NCI-H187 (cell line): ENCODE data around the gene ART1.
"Not testable (repeated sequence)": the region's sequence is repeated elsewhere in the genome, so short reads cannot be mapped to it uniquely, and the experiment has no call there.

Source experiments
- DNase-seq, 2 experiments: peaks; one replicate each; lab custom pipeline; 2025; lab: John Stamatoyannopoulos, UW

ART1 gene

GRCh38 chr11:3644817-3645235, at the start of gene ART1:
Gene ART1 (plus strand): TSS chr11:3645128. CDS start chr11:3659214, 14,086 bp downstream.
- no peak for DNase-seq

- not testable (repeated sequence) for DNase-seq
Observed at GRCh38 chr11:3597743-3598142, 47.2 kb upstream of the ART1 start.

- DNase-seq = not testable (repeated sequence)
Observed at GRCh38 chr11:3600201-3600600, 44.7 kb upstream of the ART1 start.

- DNase-seq = no peak
Observed at GRCh38 chr11:3604167-3604566, 40.8 kb upstream of the ART1 start.

GRCh38 chr11:3605283-3605662, 39.7 kb upstream of the ART1 start:
- no peak for DNase-seq

- no peak for DNase-seq
Observed at GRCh38 chr11:3605771-3606203, 39.1 kb upstream of the ART1 start.

GRCh38 chr11:3609416-3610265, 35.3 kb upstream of the ART1 start:
- DNase-seq = peak in 1 of 2 experiments; percentile 4

- no peak for DNase-seq
Observed at GRCh38 chr11:3610846-3611245, 34.1 kb upstream of the ART1 start.

GRCh38 chr11:3611976-3612678, 32.8 kb upstream of the ART1 start:
- DNase-seq = no peak

- no peak for DNase-seq
Observed at GRCh38 chr11:3613998-3614741, 30.8 kb upstream of the ART1 start.

GRCh38 chr11:3614742-3615171, 30.2 kb upstream of the ART1 start:
- no peak for DNase-seq

GRCh38 chr11:3615998-3616397, 28.9 kb upstream of the ART1 start:
- no peak for DNase-seq

GRCh38 chr11:3616721-3617460, 28.0 kb upstream of the ART1 start:
- DNase-seq = no peak

- no peak for DNase-seq
Observed at GRCh38 chr11:3617990-3618389, 26.9 kb upstream of the ART1 start.

GRCh38 chr11:3622521-3622920, 22.4 kb upstream of the ART1 start:
- no peak for DNase-seq

GRCh38 chr11:3623121-3623520, 21.8 kb upstream of the ART1 start:
- no peak for DNase-seq

GRCh38 chr11:3623767-3624458, 21.0 kb upstream of the ART1 start:
- DNase-seq = no peak

GRCh38 chr11:3626250-3626960, 18.5 kb upstream of the ART1 start:
- no peak for DNase-seq

GRCh38 chr11:3627291-3627690, 17.6 kb upstream of the ART1 start:
- DNase-seq = no peak

GRCh38 chr11:3631331-3631730, 13.6 kb upstream of the ART1 start:
- DNase-seq = no peak
